Measurements from ENCODE around the gene MEGF6.

- TF ChIP-seq POLR2A (IDR thresholded peaks at IDR 0.05) (no peak), CTCF (IDR thresholded peaks at IDR 0.05) (no peak)
Measured at GRCh38 chr1:3474016-3474415, 137.3 kb downstream of the MEGF6 start.

Measured in adrenal gland (tissue), 5 donors.